Small intestine (tissue), 7 donors: Measurements from ENCODE around the gene CLEC1B. TPM values are rescaled to one million over a fixed set of nuclear protein-coding genes. Genes with fewer than 3 reads are reported as not detected.
"Not testable (repeated sequence)": the region's sequence is repeated elsewhere in the genome, so short reads cannot be mapped to it uniquely, and the experiment has no call there.

Source experiments
- DNase-seq, 2 donors: peaks; one replicate each; pipeline versions ENCODE4 v3.0.0 to v3.0.0-alpha.2; 2013
- FAIRE-seq: peaks from 2 replicates; lab custom pipeline; 2012; peaks lifted over from hg19 to GRCh38; lab: Jason Lieb, UNC
- H3K27ac ChIP-seq, 3 donors: one replicate each; pipeline ENCODE4 v1.5.1; 2013; ENCODE audit warnings: low read length in 2 of 3, mild to moderate bottlenecking in 2 of 3, control low read depth in 1 of 3, inconsistent platforms in 1 of 3, low read depth in 1 of 3, moderate library complexity in 1 of 3
- H3K27me3 ChIP-seq, 3 donors: one replicate each; pipeline ENCODE4 v1.6.1; 2013; ENCODE audit warnings: low read length in 3 of 3, inconsistent platforms in 1 of 3; ENCODE audit not compliant: control insufficient read depth in 3 of 3, insufficient read depth in 3 of 3
- H3K36me3 ChIP-seq, 3 donors: one replicate each; pipeline ENCODE4 v1.6.1; 2013; ENCODE audit warnings: low read length in 3 of 3, inconsistent platforms in 1 of 3, low read depth in 1 of 3, mild to moderate bottlenecking in 1 of 3, moderate library complexity in 1 of 3; ENCODE audit not compliant: control insufficient read depth in 3 of 3, insufficient read depth in 2 of 3
- H3K4me1 ChIP-seq, 3 donors: one replicate each; pipeline ENCODE4 v1.6.1; 2013; ENCODE audit warnings: low read length in 2 of 3, inconsistent platforms in 1 of 3, low read depth in 1 of 3, mild to moderate bottlenecking in 1 of 3, moderate library complexity in 1 of 3; ENCODE audit not compliant: control insufficient read depth in 3 of 3, insufficient read depth in 2 of 3
- H3K4me3 ChIP-seq, 3 donors: one replicate each; pipeline ENCODE4 v1.5.1; 2013; ENCODE audit warnings: low read length in 3 of 3, control low read depth in 1 of 3, inconsistent platforms in 1 of 3, low read depth in 1 of 3, mild to moderate bottlenecking in 1 of 3, moderate library complexity in 1 of 3
- H3K9me3 ChIP-seq, 2 donors: one replicate each; pipeline ENCODE4 v1.6.1; 2013; ENCODE audit warnings: low read depth in 1 of 2, low read length in 1 of 2; ENCODE audit not compliant: control insufficient read depth in 2 of 2, insufficient read depth in 1 of 2
- WGBS, 3 donors: extraction: QIAGEN DNeasy Blood & Tissue Kit; methylation state at CpG; one replicate each; pipeline ENCODE4 v1.1.7; 2013; 5-methylcytosine and 5-hydroxymethylcytosine counted together
- polyA plus RNA-seq, 4 donors: library from polyadenylated mRNA; stranded (reverse) in 3 of 4; unstranded in 1 of 4; fragments of 200-250 nt in 3 of 4; fragments of 120-200 nt in 1 of 4; gene quantifications; one replicate each; pipeline versions ENCODE4 v1.2.1 to v1.2.3, GENCODE V29; 2013
- donor health status: healthy with polysubstance abuse.
- donor health status: control.
- donor health status: control.
- donor health status: Bipolar disorder and iron deficiency.
- donor health status: healthy.

The CLEC1B gene
- polyA plus RNA-seq, 4 donors = 0.09 TPM; not detected in 3

DNA sequence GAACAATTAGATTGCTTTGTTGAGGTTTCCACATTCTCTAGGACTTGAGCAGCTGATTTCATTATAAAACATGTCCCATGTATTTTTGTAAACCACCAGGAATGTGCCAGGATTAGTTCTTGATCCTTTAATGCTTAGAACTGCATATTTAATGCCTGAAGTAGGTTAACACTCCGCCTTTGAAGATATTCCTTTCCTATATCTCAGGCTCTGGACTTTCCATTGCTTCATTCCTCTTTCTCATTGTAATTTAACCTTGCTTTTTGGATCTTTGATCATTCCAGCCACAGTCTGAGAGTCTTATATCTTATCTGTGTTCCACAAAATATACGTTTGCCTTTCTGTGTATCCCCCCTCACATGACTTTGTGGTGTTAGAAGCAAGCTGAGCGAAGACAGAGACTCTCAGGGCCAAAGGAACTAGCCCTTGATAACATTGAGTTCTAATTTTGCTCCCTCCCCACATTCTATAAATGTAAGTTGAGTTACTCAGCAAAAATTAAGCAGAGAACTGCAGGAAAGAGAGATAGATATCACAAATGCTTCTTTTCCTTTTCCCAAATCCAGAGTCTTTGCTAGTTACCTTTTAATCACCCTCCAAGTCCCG lies 2.4 kb upstream of the CLEC1B start:
- H3K4me3 ChIP-seq = no peak overlapping the region
- no peaks in the 10 kb centered on the region for H3K36me3 ChIP-seq
- peaks cover 0 to 1% (median 0%) of the 10 kb centered on the region in 3 donors for H3K27me3 ChIP-seq
- 52 to 72% (median 67%) methylated on average over 4 of the region's 4 CpGs for WGBS, 3 donors
- FAIRE-seq = no peak
- peaks cover 0 to 6% of the 10 kb centered on the region in 2 donors for H3K9me3 ChIP-seq
- H3K4me1 ChIP-seq = no peaks in the 10 kb centered on the region
- no peak overlapping the region for H3K27ac ChIP-seq
- DNase-seq = no peak

DNA sequence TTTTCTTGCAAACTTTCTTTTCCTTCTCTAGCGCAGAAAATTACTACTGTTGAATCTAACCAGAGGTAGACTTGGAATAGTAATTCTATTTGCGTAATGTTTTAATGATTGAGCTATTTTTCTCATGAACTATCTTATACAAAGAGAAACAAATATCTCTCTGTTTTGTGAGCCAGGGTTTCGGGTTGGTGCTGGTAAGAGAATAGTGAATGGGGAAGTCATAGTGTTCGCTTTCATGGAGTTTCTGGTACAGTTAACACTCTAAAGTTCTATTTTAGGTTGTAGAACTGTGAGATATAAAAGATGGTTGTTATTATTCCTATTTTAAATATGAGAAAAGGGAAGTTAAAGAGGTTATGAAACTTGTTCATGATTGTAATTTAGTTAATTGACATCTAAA lies 6.6 kb downstream of the CLEC1B start:
- DNase-seq = no peak
- Histone ChIP-seq H3K27me3 (no peaks in the 10 kb centered on the region), H3K27ac (no peak overlapping the region), H3K36me3 (no peaks in the 10 kb centered on the region), H3K4me1 (no peaks in the 10 kb centered on the region), H3K9me3 (no peaks in the 10 kb centered on the region), H3K4me3 (no peak overlapping the region)
- FAIRE-seq = no peak
- 80 to 86% (median 85%) methylated on average over 4 of the region's 4 CpGs for WGBS, 3 donors

DNA sequence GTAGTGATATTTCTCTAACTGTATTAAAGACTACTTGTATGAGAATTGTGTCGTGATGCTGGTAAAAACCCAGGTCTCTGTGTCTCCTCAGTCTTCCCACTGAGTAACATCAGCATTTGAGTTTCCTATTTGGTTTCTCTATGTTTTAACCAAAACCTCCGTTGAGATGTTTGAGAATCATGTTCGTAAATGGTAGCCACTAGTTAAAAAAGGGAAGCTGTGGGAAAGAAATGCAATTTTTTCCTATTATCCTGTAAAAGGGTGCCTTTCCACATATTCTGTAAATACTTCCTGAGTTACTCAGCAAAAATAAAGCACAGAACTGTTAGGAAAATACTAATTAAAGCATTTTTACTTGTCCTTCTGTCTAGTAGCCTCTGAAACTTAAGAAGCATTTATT lies 7.0 kb downstream of the CLEC1B start:
- H3K36me3 ChIP-seq = no peaks in the 10 kb centered on the region
- H3K27me3 ChIP-seq = no peaks in the 10 kb centered on the region
- H3K9me3 ChIP-seq = no peaks in the 10 kb centered on the region
- 63 to 77% (median 68%) methylated on average over 3 of the region's 3 CpGs for WGBS, 3 donors
- no peaks in the 10 kb centered on the region for H3K4me1 ChIP-seq
- H3K4me3 ChIP-seq = no peak overlapping the region
- DNase-seq = no peak
- FAIRE-seq = no peak
- no peak overlapping the region for H3K27ac ChIP-seq

DNA sequence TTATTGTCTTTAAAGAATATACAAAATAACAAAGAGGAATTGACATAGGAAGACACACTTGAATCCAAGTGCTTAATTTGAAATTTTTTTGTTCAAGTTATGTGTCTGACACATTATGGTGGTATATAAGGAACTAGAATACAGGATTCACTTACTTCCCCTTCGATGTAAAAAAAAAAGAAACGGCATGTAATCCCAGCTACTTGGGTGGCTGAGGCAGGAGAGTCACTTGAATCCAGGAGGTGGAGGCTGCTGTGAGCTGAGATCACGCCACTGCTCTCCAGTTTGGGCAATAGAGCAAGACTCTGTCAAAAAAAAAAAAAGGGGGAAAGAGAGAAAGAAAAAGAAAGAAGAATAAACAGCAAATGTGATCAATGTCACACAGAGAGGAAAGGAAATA lies 18.8 kb downstream of the CLEC1B start:
- 78 to 89% (median 89%) methylated on average over 3 of the region's 3 CpGs for WGBS, 3 donors
- no peak for FAIRE-seq
- Histone ChIP-seq H3K36me3 (no peaks in the 10 kb centered on the region), H3K4me1 (no peaks in the 10 kb centered on the region), H3K27me3 (no peaks in the 10 kb centered on the region), H3K27ac (no peak overlapping the region), H3K4me3 (no peak overlapping the region), H3K9me3 (peaks cover 0 to 8% of the 10 kb centered on the region in 2 donors)
- no peak for DNase-seq

DNA sequence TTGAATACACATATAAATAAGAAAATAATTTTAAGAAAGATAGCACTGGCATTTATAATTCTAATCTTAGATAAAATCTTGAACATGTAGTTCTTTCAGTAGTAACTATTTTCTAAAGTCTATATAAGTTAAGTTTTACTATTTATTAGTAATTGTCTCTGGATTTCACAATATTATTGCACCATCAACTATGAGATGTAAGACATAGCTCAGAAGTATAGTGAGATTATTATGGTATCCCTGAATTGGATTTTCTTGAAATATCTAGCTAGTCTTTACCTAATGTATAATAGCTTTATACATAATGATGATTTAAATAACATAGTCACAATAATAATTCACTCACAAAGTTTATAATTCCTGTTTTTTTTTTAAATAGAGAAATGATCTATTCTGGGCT lies 21.0 kb downstream of the CLEC1B start:
- no peak overlapping the region for H3K27ac ChIP-seq
- H3K27me3 ChIP-seq = no peaks in the 10 kb centered on the region
- H3K9me3 ChIP-seq = peaks cover 0 to 8% of the 10 kb centered on the region in 2 donors
- H3K4me1 ChIP-seq = no peaks in the 10 kb centered on the region
- FAIRE-seq = no peak
- no peaks in the 10 kb centered on the region for H3K36me3 ChIP-seq
- no peak overlapping the region for H3K4me3 ChIP-seq
- no peak for DNase-seq

DNA sequence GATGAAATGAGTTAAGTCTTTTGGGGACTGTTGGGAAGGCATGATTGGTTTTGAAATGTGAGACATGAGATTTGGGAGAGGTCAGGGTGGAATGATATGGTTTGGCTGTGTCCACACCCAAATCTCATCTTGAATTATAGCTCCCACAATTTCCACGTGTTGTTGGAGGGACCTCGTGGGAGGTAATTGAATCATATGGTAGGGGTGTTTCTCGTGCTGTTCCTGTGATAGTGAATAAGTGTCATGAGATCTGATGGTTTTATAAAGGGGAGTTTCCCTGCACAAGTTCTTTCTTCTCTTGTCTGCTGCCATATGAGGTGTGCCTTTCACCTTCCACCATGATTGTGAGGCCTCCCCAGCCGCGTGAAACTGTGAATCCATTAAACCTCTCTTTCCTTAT lies 22.3 kb downstream of the CLEC1B start:
- H3K27me3 ChIP-seq, H3K9me3 ChIP-seq, H3K4me3 ChIP-seq, FAIRE-seq, DNase-seq, H3K36me3 ChIP-seq, H3K4me1 ChIP-seq, H3K27ac ChIP-seq: not testable (repeated sequence)
- 52 to 66% (median 63%) methylated on average over 5 of the region's 5 CpGs for WGBS, 3 donors

DNA sequence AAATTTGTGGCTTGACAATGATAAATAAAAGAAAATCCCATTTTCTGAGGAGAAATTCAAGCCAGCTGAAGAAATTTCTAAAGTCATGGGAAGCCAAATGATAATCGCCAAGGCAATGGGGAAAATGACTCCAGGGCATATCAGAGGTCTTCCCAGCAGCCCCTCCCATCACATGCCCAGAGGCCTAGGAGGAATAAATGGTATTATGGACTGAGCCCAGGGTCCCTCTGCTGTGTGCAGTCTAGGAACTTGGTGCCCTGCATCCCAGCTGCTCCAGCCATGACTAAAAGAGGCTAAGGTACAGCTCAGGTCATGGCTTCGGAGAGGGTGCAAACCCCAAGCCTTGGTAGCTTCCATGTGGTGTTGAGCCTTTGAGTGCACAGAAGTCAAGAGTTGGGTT lies 23.3 kb downstream of the CLEC1B start:
- no peaks in the 10 kb centered on the region for H3K36me3 ChIP-seq
- no peak overlapping the region for H3K27ac ChIP-seq
- H3K4me1 ChIP-seq = no peaks in the 10 kb centered on the region
- WGBS, 3 donors = 89 to 93% (median 91%) methylated on average over 2 of the region's 2 CpGs
- DNase-seq (no peak), FAIRE-seq (no peak)
- H3K4me3 ChIP-seq = no peak overlapping the region
- no peaks in the 10 kb centered on the region for H3K27me3 ChIP-seq
- H3K9me3 ChIP-seq = peaks cover 0 to 8% of the 10 kb centered on the region in 2 donors

DNA sequence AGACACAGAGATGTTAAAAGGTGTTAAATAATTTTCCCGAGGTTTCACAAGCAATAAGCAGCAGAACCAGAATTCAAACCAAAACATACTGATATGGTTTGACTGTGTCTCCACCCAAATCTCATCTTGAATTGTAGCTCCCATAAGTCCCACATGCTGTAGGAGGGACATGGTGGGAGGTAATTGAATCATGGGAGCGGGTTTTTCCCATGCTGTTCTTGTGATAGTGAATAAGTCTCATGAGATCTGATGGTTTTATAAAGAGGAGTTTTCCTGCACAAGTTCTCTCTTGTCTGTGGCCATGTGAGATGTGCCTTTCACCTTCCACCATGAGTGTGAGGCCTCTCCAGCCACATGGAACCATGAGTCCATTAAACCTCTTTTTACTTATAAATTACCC lies 24.2 kb downstream of the CLEC1B start:
- not testable (repeated sequence) for FAIRE-seq, H3K27me3 ChIP-seq, DNase-seq, H3K27ac ChIP-seq, H3K9me3 ChIP-seq, H3K4me3 ChIP-seq, H3K4me1 ChIP-seq, H3K36me3 ChIP-seq
- WGBS, 3 donors = 92 to 98% (median 92%) methylated on average over 2 of the region's 2 CpGs

DNA sequence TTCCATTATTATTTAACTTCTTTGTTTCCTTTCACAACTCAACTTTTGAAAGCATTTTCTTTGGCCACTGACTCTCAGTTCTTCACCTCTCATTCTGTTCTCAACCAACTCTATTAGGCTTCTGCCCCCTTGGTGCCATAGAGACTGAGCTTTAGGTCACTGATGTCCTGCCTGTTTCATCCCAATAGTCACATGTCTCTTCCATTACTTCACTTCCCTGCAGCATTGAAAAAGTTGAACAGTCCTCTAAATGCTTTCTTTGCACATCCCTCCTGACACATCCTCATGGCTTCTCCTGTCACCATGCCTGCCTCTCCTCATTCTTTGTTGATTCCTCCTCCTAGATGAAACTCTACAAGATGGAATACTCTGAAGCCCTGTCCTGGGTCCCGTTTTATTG lies 25.0 kb downstream of the CLEC1B start:
- FAIRE-seq = no peak
- Histone ChIP-seq H3K27ac (no peak overlapping the region), H3K9me3 (peaks cover 0 to 8% of the 10 kb centered on the region in 2 donors), H3K4me3 (no peak overlapping the region), H3K27me3 (no peaks in the 10 kb centered on the region), H3K36me3 (no peaks in the 10 kb centered on the region), H3K4me1 (no peaks in the 10 kb centered on the region)
- 50 to 67% (median 52%) methylated on average over 1 of the region's 1 CpG for WGBS, 3 donors
- DNase-seq = no peak
